ENCODE data around the gene STT3B.

GRCh38 chr3:31502803-31503221 lies 29.9 kb upstream of the STT3B start:
- no peak for TF ChIP-seq ZNF274 (IDR thresholded peaks at IDR 0.05; ENCODE audit: low read depth, low read length)
- no peak for TF ChIP-seq YY1 (IDR thresholded peaks at IDR 0.05; ENCODE audit: insufficient read depth, insufficient read length)

Measured in NT2/D1 (cell line).